Measurements from ENCODE around the gene QRSL1. TPM values are rescaled to one million over a fixed set of nuclear protein-coding genes. Genes with fewer than 3 reads are reported as not detected.

QRSL1 gene
- total and polyA plus RNA-seq, 9 of the 15 experiments (the other 6 are each of a cell fraction or from before 2014, with no cell fraction given): 14.6 to 31.5 (median 23.0) TPM

DNA sequence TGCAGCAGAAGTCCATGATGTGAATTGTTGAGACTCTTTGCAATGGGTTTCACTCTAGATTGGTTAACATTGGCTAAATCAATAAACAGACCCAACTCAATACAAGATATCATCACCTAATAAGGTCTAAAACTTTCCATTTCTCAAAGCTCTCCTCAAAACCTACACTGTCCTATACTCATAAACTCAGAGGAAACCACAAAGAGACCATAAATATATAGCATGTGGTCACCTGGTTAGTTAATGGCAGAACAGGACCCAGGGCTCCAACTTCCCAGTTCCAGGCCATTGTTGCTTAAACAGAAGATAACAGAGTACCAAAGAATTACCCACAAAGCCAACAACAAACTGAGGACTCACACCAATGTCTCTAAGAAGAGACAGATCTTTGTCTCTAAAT, 12.1 kb upstream of the QRSL1 start:
- Histone ChIP-seq H3K9me3 (replicated peaks; ENCODE audit: control insufficient read depth, insufficient read depth, low read depth, low read length) (no peaks in the 10 kb centered on the region), H3K79me2 (ENCODE audit: control insufficient read depth, insufficient read depth, low read length) (no peaks in the 10 kb centered on the region), H3K27ac (ENCODE audit: extremely low read depth, low read depth, low read length) (no peak overlapping the region), H3K4me2 (ENCODE audit: insufficient read depth, low read length) (no peak overlapping the region), H4K20me1 (replicated peaks; ENCODE audit: control insufficient read depth, insufficient read depth, low read length) (no peaks in the 10 kb centered on the region), H3K4me3 (no peak overlapping the region), H3K9ac (ENCODE audit: insufficient read depth in 1 of 2, low read depth in 2 of 2, low read length in 2 of 2) (no peak overlapping the region), H3K4me1 (replicated peaks in 1 of 2; ENCODE audit: control insufficient read depth in 2 of 2, insufficient read depth in 2 of 2, low read length in 2 of 2) (no peaks in the 10 kb centered on the region), H3K36me3 (ENCODE audit: control insufficient read depth, insufficient read depth, low read length) (peaks cover 31% of the 10 kb centered on the region), H3K27me3 (ENCODE audit: control insufficient read depth in 2 of 2, insufficient read depth in 2 of 2, low read length in 2 of 2) (no peaks in the 10 kb centered on the region), H3K9me1 (ENCODE audit: control insufficient read depth, insufficient read depth, low read length) (no peaks in the 10 kb centered on the region), H2AFZ (ENCODE audit: low read depth, low read length) (no peak overlapping the region)
- FAIRE-seq: no peak
- ChIA-PET CTCF (ENCODE audit: low intra/inter-chr PET ratio) (no interaction called here), POLR2A (interaction anchor here (0.6 kb wide), 1 partner anchor 338 kb away, joined by 3 read pairs; no protein-coding TSS in a partner anchor)
- intact Hi-C loops (cut with micrococcal nuclease) (no loop called here), in situ Hi-C loops (cut with MboI) (no loop called here)
- DNase-seq (ENCODE audit: extremely low read depth in 1 of 4, low spot score in 3 of 4): no peak
- TF ChIP-seq XRCC5 (IDR thresholded peaks at IDR 0.05; ENCODE audit: low read depth, low read length): no peak
- TF ChIP-seq ZC3H4 (CRISPR knock-in tag; IDR thresholded peaks at IDR 0.05; ENCODE audit: borderline replicate concordance): no peak
- TF ChIP-seq CBX2 (IDR thresholded peaks at IDR 0.05; ENCODE audit: insufficient read depth, low read length, poor library complexity, severe bottlenecking): no peak
- no peak for TF ChIP-seq MECOM (CRISPR knock-in tag; IDR thresholded peaks at IDR 0.05)
- TF ChIP-seq ZNF184 (CRISPR knock-in tag; IDR thresholded peaks at IDR 0.05): no peak
- TF ChIP-seq ZNF561 (CRISPR knock-in tag; conservative IDR thresholded peaks at IDR 0.05): no peak
- BruUV-seq (replicated peaks): no TSS peak
- ATAC-seq: no peak

DNA sequence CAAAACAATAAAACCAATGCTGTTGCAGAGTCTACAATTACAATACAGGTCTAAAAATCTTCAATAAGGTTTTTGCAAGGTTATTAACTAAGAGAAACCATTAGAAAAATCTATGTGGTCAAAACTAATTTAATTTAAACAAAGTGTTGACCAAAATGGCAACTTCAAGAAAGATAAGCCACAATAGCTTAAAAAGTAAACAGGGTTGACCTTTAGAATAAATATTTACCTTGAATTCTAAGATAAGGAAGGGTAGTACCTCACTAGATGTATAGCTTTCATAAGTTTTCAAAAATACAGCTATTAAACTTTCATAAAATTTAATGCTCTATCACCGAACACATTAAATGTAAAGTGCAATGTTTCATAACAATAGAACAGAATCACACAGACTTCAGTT, 11.5 kb upstream of the QRSL1 start:
- no peak overlapping the region for H3K27ac ChIP-seq (ENCODE audit: extremely low read depth, low read depth, low read length)
- no peak overlapping the region for H3K4me3 ChIP-seq
- WGBS (ENCODE audit: insufficient coverage, low coverage, missing lambda C conversion rate): 77% methylated on average over 1 of the region's 1 CpG
- ChIA-PET CTCF (ENCODE audit: low intra/inter-chr PET ratio) (no interaction called here), POLR2A (interaction anchor here (0.6 kb wide), 1 partner anchor 337 kb away, joined by 3 read pairs; no protein-coding TSS in a partner anchor)
- no peaks in the 10 kb centered on the region for H3K79me2 ChIP-seq (ENCODE audit: control insufficient read depth, insufficient read depth, low read length)
- H3K36me3 ChIP-seq (ENCODE audit: control insufficient read depth, insufficient read depth, low read length): peaks cover 37% of the 10 kb centered on the region
- DNase-seq (ENCODE audit: extremely low read depth in 1 of 4, low spot score in 3 of 4) (no peak), FAIRE-seq (peak; percentile 57), ATAC-seq (no peak)
- H4K20me1 ChIP-seq (replicated peaks; ENCODE audit: control insufficient read depth, insufficient read depth, low read length): no peaks in the 10 kb centered on the region
- BruUV-seq (replicated peaks): no TSS peak
- in situ Hi-C loops (cut with MboI) (no loop called here), intact Hi-C loops (cut with micrococcal nuclease) (no loop called here)
- no peaks in the 10 kb centered on the region for H3K4me1 ChIP-seq (replicated peaks in 1 of 2; ENCODE audit: control insufficient read depth in 2 of 2, insufficient read depth in 2 of 2, low read length in 2 of 2)
- no peak overlapping the region for H3K4me2 ChIP-seq (ENCODE audit: insufficient read depth, low read length)
- H3K27me3 ChIP-seq (ENCODE audit: control insufficient read depth in 2 of 2, insufficient read depth in 2 of 2, low read length in 2 of 2): no peaks in the 10 kb centered on the region
- H3K9me1 ChIP-seq (ENCODE audit: control insufficient read depth, insufficient read depth, low read length): no peaks in the 10 kb centered on the region
- no peak overlapping the region for H3K9ac ChIP-seq (ENCODE audit: insufficient read depth in 1 of 2, low read depth in 2 of 2, low read length in 2 of 2)
- H3K9me3 ChIP-seq (replicated peaks; ENCODE audit: control insufficient read depth, insufficient read depth, low read depth, low read length): 0 out of 2 replicates have a peak, but pooled peaks cover 2% of the 10 kb centered on the region
- H2AFZ ChIP-seq (ENCODE audit: low read depth, low read length): no peak overlapping the region
- TF ChIP-seq, protein P1, sequence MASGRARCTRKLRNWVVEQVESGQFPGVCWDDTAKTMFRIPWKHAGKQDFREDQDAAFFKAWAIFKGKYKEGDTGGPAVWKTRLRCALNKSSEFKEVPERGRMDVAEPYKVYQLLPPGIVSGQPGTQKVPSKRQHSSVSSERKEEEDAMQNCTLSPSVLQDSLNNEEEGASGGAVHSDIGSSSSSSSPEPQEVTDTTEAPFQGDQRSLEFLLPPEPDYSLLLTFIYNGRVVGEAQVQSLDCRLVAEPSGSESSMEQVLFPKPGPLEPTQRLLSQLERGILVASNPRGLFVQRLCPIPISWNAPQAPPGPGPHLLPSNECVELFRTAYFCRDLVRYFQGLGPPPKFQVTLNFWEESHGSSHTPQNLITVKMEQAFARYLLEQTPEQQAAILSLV (tag; IDR thresholded peaks at IDR 0.05): no peak
- TF ChIP-seq KLF1 (tag; IDR thresholded peaks at IDR 0.05) (no peak), JUND (IDR thresholded peaks at IDR 0.05; ENCODE audit: borderline replicate concordance, low read depth, low read length) (no peak), JUND (tag; IDR thresholded peaks at IDR 0.05; ENCODE audit: borderline replicate concordance, low read depth, low read length) (no peak), SMAD4 (CRISPR knock-in tag; conservative IDR thresholded peaks at IDR 0.05) (no peak), ZNF778 (CRISPR knock-in tag; IDR thresholded peaks at IDR 0.05) (no peak)
- TF ChIP-seq, protein P2, sequence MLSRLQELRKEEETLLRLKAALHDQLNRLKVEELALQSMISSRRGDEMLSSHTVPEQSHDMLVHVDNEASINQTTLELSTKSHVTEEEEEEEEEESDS (CRISPR knock-in tag; IDR thresholded peaks at IDR 0.05): no peak

Data from K562 (cell line).